PC-3 (cell line): ENCODE data around the gene MAST4. TPM values are rescaled to one million over a fixed set of nuclear protein-coding genes. Genes with fewer than 3 reads are reported as not detected.

Experiments
- ATAC-seq: fragments of 200-7000 bp; cut with Tn5 transposase; 2 replicates; pipeline ENCODE4 v1.9.1; 2020; ENCODE audit warnings: mild to moderate bottlenecking, moderate library complexity
- BruUV-seq: library from RNA; stranded (reverse); fragments of 400-500 nt; replicated peaks from 2 replicates; lab custom pipeline; 2021; lab: Mats Ljungman, UMichigan
- CTCF ChIA-PET: fragments of 300-600 bp; sonication (Branson Sonifier 250); formaldehyde crosslinking; loops from one replicate; lab custom pipeline; 2022; ENCODE audit warnings: antibody characterized with exemption; lab: Charles Lee
- POLR2A ChIA-PET: fragments of 300-600 bp; sonication (Branson Sonifier 250); formaldehyde crosslinking; loops from one replicate; lab custom pipeline; 2022; ENCODE audit warnings: antibody characterized with exemption; ENCODE audit not compliant: unreplicated experiment; lab: Charles Lee
- DNase-seq: peaks from one replicate; pipeline ENCODE4 v3.0.0-alpha.2; 2015
- H2AFZ ChIP-seq: fragments of 300-600 bp; sonication (generic); 2 replicates; pipeline ENCODE4 v1.6.0; 2016; ENCODE audit warnings: antibody characterized with exemption, low read length
- H3F3A ChIP-seq: fragments of 300-600 bp; sonication (generic); one replicate; pipeline ENCODE4 v1.6.0; 2017; ENCODE audit warnings: antibody characterized with exemption, low read length, control low read depth, mild to moderate bottlenecking; ENCODE audit not compliant: unreplicated experiment
- H3K27ac ChIP-seq: fragments of 300-600 bp; sonication (generic); 2 replicates; pipeline ENCODE4 v1.5.1; 2016; ENCODE audit warnings: mild to moderate bottlenecking, low read length
- H3K27me3 ChIP-seq: fragments of 300-600 bp; sonication (generic); 2 replicates; pipeline ENCODE4 v1.6.1; 2016; ENCODE audit warnings: low read length, mixed read lengths
- H3K36me3 ChIP-seq: fragments of 300-600 bp; sonication (generic); 2 replicates; pipeline ENCODE4 v1.6.1; 2016; ENCODE audit warnings: low read depth, mixed run types, low read length, mixed read lengths
- H3K4me1 ChIP-seq: fragments of 300-600 bp; sonication (generic); 2 replicates; pipeline ENCODE4 v1.5.1; 2016; ENCODE audit warnings: low read length; ENCODE audit not compliant: insufficient read depth
- H3K4me2 ChIP-seq: fragments of 300-600 bp; sonication (generic); 2 replicates; pipeline ENCODE4 v1.6.0; 2016; ENCODE audit warnings: low read length
- H3K4me3 ChIP-seq: fragments of 300-600 bp; sonication (generic); 2 replicates; pipeline ENCODE4 v1.5.1; 2016; ENCODE audit warnings: mild to moderate bottlenecking, low read length, mixed read lengths
- H3K79me2 ChIP-seq: fragments of 300-600 bp; sonication (generic); 2 replicates; pipeline ENCODE4 v1.6.1; 2017; ENCODE audit warnings: low read length, mixed read lengths
- H3K9ac ChIP-seq: fragments of 300-600 bp; sonication (generic); 2 replicates; pipeline ENCODE4 v1.6.0; 2016; ENCODE audit warnings: mild to moderate bottlenecking, low read length
- H3K9me2 ChIP-seq: fragments of 300-600 bp; sonication (generic); replicated peaks from 2 replicates; pipeline ENCODE4 v1.6.1; 2016; ENCODE audit warnings: mixed run types, low read length, mixed read lengths
- H3K9me3 ChIP-seq: fragments of 300-600 bp; sonication (generic); 2 replicates; pipeline ENCODE4 v1.6.1; 2016; ENCODE audit warnings: low read length, mixed read lengths
- H4K20me1 ChIP-seq: fragments of 300-600 bp; sonication (generic); 2 replicates; pipeline ENCODE4 v1.6.1; 2016; ENCODE audit warnings: low read length, mixed read lengths
- EZH2 ChIP-seq: fragments of 300-600 bp; sonication (generic); IDR thresholded peaks from one replicate; pipeline ENCODE4 v1.6.1; 2017; ENCODE audit warnings: antibody characterized with exemption, mild to moderate bottlenecking, low read length; ENCODE audit not compliant: unreplicated experiment
- EZH2phosphoT487 ChIP-seq: fragments of 300-600 bp; sonication (generic); IDR thresholded peaks from 2 replicates; pipeline ENCODE4 v1.6.1; 2018; ENCODE audit warnings: mild to moderate bottlenecking, antibody characterized with exemption, low read length, borderline replicate concordance
- intact Hi-C: fragments of 100-400 bp; cut with micrococcal nuclease; formaldehyde crosslinking; loops from 2 replicates; pipeline ENCODE4 v1.9.0; 2023
- total RNA-seq: library from RNA; depleted of rRNA; stranded (reverse); fragments of >200 nt; gene quantifications from 2 replicates; pipeline ENCODE4 v1.2.3, GENCODE V29; 2014
- TF ChIP-seq, protein P1 (sequence below): fragments of 300-600 bp; sonication (generic); conservative IDR thresholded peaks from 2 replicates; pipeline ENCODE4 v1.5.1; 2017; ENCODE audit warnings: antibody characterized with exemption, low read depth, mild to moderate bottlenecking, low read length

The MAST4 gene
- total RNA-seq, 1 experiment from 2014 or later: 7.9 TPM

DNA sequence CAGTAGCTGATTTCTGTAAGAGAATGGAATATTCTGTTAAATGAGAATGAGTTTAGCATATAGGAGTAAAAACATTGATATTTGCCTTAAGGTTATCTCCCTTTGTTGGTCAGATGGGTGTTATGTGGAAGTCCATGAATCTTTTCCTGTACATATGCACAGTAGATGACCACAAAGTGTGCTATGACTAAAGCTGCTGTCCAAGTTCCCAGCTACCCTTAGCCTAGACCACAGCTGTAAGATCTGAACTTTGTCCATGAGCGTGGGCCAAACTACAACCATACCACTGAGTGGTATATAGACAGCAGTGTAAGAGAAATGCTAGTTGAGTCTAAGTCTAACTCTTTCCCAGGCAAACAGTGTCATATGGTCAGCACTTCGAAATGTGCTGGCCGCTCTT is 551.6 kb downstream of the MAST4 start:
- Histone ChIP-seq H3K79me2 (no peaks in the 10 kb centered on the region), H2AFZ (no peak overlapping the region), H3K9me2 (no peaks in the 10 kb centered on the region), H3K36me3 (peaks cover 9% of the 10 kb centered on the region), H3K9me3 (no peaks in the 10 kb centered on the region), H3K27me3 (no peaks in the 10 kb centered on the region), H3K4me2 (no peak overlapping the region), H3K9ac (no peak overlapping the region), H3F3A (no peaks in the 10 kb centered on the region), H3K4me3 (no peak overlapping the region), H4K20me1 (no peaks in the 10 kb centered on the region), H3K4me1 (no peaks in the 10 kb centered on the region), H3K27ac (no peak overlapping the region)
- ATAC-seq (no peak), DNase-seq (no peak)
- intact Hi-C loops: loop anchor here (2.0 kb wide), 1 partner anchor 159 kb away; no protein-coding TSS in a partner anchor
- BruUV-seq: no TSS peak
- TF ChIP-seq, protein P1, sequence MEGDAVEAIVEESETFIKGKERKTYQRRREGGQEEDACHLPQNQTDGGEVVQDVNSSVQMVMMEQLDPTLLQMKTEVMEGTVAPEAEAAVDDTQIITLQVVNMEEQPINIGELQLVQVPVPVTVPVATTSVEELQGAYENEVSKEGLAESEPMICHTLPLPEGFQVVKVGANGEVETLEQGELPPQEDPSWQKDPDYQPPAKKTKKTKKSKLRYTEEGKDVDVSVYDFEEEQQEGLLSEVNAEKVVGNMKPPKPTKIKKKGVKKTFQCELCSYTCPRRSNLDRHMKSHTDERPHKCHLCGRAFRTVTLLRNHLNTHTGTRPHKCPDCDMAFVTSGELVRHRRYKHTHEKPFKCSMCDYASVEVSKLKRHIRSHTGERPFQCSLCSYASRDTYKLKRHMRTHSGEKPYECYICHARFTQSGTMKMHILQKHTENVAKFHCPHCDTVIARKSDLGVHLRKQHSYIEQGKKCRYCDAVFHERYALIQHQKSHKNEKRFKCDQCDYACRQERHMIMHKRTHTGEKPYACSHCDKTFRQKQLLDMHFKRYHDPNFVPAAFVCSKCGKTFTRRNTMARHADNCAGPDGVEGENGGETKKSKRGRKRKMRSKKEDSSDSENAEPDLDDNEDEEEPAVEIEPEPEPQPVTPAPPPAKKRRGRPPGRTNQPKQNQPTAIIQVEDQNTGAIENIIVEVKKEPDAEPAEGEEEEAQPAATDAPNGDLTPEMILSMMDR: no peak
- no peak for TF ChIP-seq EZH2phosphoT487
- no peak for TF ChIP-seq EZH2
- ChIA-PET POLR2A (no interaction called here), CTCF (no interaction called here)

DNA sequence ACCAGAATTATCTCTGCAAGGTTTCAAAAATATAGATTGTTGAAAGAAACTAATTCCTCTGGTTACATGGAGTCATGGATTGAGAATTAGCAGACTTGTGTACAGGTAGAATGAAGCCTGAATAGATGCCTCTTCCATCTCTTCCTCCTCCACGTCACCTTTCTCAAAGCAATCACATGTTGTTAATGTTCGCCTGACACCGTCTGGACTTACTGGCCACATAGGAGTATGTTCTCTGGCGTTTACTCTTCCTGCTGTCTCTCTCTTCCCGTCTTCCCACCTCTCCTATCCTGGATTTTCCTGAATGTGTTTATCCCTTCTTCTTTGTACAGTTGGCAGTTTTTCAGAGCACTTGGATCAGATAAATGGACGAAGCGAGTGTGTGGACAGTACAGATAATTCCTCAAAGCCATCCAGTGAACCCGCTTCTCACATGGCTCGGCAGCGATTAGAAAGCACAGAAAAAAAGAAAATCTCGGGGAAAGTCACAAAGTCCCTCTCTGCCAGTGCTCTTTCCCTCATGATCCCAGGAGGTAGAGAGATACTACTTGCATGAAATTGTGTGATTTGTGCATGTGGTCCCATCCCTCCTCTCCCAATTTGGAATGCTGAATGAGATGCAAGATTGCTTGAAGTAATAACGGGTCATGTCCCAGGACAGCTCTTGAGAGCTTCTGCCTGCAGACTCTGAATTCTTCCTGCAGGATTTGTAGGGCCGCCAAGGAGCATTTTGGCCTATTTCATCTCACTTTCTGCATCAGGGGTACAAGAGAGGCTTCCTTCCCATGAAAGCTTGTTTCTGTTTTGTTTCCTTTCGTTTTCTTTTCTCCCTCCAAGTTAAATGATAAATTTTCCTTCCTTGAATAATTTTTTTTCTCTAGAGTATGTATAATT is 553.1 kb downstream of the MAST4 start:
- H3K4me3 ChIP-seq: no peak overlapping the region
- no peak overlapping the region for H3K9ac ChIP-seq
- H4K20me1 ChIP-seq: no peaks in the 10 kb centered on the region
- no peak overlapping the region for H2AFZ ChIP-seq
- TF ChIP-seq, protein P1: no peak
- TF ChIP-seq EZH2phosphoT487 (no peak), EZH2 (no peak)
- no peak for ATAC-seq
- H3K4me2 ChIP-seq: no peak overlapping the region
- H3K9me2 ChIP-seq: no peaks in the 10 kb centered on the region
- DNase-seq: no peak
- no peaks in the 10 kb centered on the region for H3F3A ChIP-seq
- H3K79me2 ChIP-seq: no peaks in the 10 kb centered on the region
- no peaks in the 10 kb centered on the region for H3K4me1 ChIP-seq
- H3K27ac ChIP-seq: no peak overlapping the region
- H3K27me3 ChIP-seq: no peaks in the 10 kb centered on the region
- ChIA-PET CTCF (interaction anchor here (0.6 to 0.7 kb wide), 2 partner anchors 139 to 873 kb away, joined by 3 read pairs; no protein-coding TSS in a partner anchor), POLR2A (no interaction called here)
- no TSS peak for BruUV-seq
- H3K9me3 ChIP-seq: no peaks in the 10 kb centered on the region
- H3K36me3 ChIP-seq: peaks cover 7% of the 10 kb centered on the region; the same call in 1 of the 2 replicates
- intact Hi-C loops: loop anchor here (2.0 kb wide), 1 partner anchor 161 kb away; no protein-coding TSS in a partner anchor
